K562 (cell line): Measurements from ENCODE around the gene SLC1A7. TPM values are rescaled to one million over a fixed set of nuclear protein-coding genes. Genes with fewer than 3 reads are reported as not detected.

Source experiments
- CEBPG ChIP-seq, 3 experiments: fragments of 200-800 bp in 1 of 3; sonication (Bioruptor generic) in 1 of 3; sonication (generic) in 1 of 3; formaldehyde crosslinking in 1 of 3; IDR thresholded peaks in 2 of 3; conservative IDR thresholded peaks in 1 of 3; 2 replicates each; pipeline versions ENCODE4 v1.6.1 to v1.8.0; 2016 to 2022; ENCODE audit warnings: missing compliant biosample characterization in 2 of 3, missing genetic modification characterization in 2 of 3, mild to moderate bottlenecking in 1 of 3, missing genetic modification reagents in 1 of 3
- EWSR1 ChIP-seq: fragments of 450-650 bp; IDR thresholded peaks from 2 replicates; pipeline ENCODE4 v1.6.1; 2018; ENCODE audit warnings: borderline replicate concordance, mild to moderate bottlenecking, low read depth, moderate library complexity; ENCODE audit not compliant: partially characterized antibody
- KAT2B ChIP-seq: IDR thresholded peaks from one replicate; pipeline ENCODE4 v1.6.1; 2012; ENCODE audit warnings: low read depth, mild to moderate bottlenecking, control low read depth, inconsistent platforms, low read length, moderate library complexity
- MEF2A ChIP-seq: IDR thresholded peaks from 2 replicates; pipeline ENCODE4 v1.6.1; 2011; ENCODE audit warnings: low read depth, mild to moderate bottlenecking, low read length, moderate library complexity; ENCODE audit not compliant: control insufficient read depth
- NCOA2 ChIP-seq, 2 experiments: fragments of 450-650 bp; IDR thresholded peaks; 2 replicates each; pipeline ENCODE4 v1.6.1; 2018; ENCODE audit warnings: mild to moderate bottlenecking in 2 of 2, moderate library complexity in 1 of 2; ENCODE audit not compliant: partially characterized antibody in 2 of 2
- SRSF7 ChIP-seq: fragments of 200-400 bp; formaldehyde crosslinking; optimal IDR thresholded peaks from 2 replicates; pipeline ENCODE3; 2017; ENCODE audit warnings: mild to moderate bottlenecking, low read depth, low read length
- STAT5B ChIP-seq: fragments of 250-450 bp; sonication (Bioruptor Pico); IDR thresholded peaks from 2 replicates; pipeline ENCODE4 v1.8.0; 2021; ENCODE audit warnings: mild to moderate bottlenecking, inconsistent platforms
- ZNF133 ChIP-seq: fragments of 250-450 bp; sonication (Bioruptor Pico); IDR thresholded peaks from 2 replicates; pipeline ENCODE4 v1.4.0; 2020; ENCODE audit warnings: mild to moderate bottlenecking
- ZNF316 ChIP-seq: fragments of 450-650 bp; IDR thresholded peaks from 2 replicates; pipeline ENCODE4 v1.6.1; 2016
- ZNF707 ChIP-seq: fragments of 250-450 bp; sonication (Bioruptor Pico); conservative IDR thresholded peaks from 2 replicates; pipeline ENCODE4 v1.8.0; 2022; ENCODE audit warnings: inconsistent platforms, mild to moderate bottlenecking, moderate library complexity
- polyA plus RNA-seq, 8 experiments: library from polyadenylated mRNA; depleted of rRNA in 4 of 8; stranded (reverse) in 5 of 8; unstranded in 3 of 8; fragments of >200 nt; fragmentation: Nextera tagmentation in 2 of 8; fragmentation: Illumina TruSeq in 1 of 8; extraction: Ambion mirVana in 2 of 8; extraction: Trizol in 1 of 8; gene quantifications; 2 replicates each; pipeline versions ENCODE4 v1.2.1 to v1.2.3, GENCODE V29; 2011 to 2014; ENCODE audit warnings: inconsistent platforms in 1 of 8, missing spikeins in 1 of 8
- total RNA-seq, 7 experiments: library from RNA; depleted of rRNA in 6 of 7; stranded (reverse); fragments of >200 nt in 6 of 7; fragmentation: Illumina TruSeq in 2 of 7; extraction: Trizol in 2 of 7; gene quantifications; 2 replicates each; pipeline versions ENCODE4 v1.2.1 to v1.2.3, GENCODE V29; 2011 to 2021; ENCODE audit warnings: low replicate concordance in 1 of 7
- TF ChIP-seq, protein P1 (sequence below): fragments of 200-400 bp; formaldehyde crosslinking; IDR thresholded peaks from 2 replicates; pipeline ENCODE4 v1.6.1; 2017; ENCODE audit warnings: mild to moderate bottlenecking, low read depth, low read length, moderate library complexity

Gene SLC1A7
- total and polyA plus RNA-seq, 9 of the 15 experiments (the other 6 are each of a cell fraction or from before 2014, with no cell fraction given) = 0.07 TPM; not detected in 8

GRCh38 chr1:53107570-53108322, 34.7 kb downstream of the SLC1A7 start (continued):
- TF ChIP-seq CEBPG (CRISPR knock-in tag; IDR thresholded peaks at IDR 0.05) (no peak), CEBPG (tag; conservative IDR thresholded peaks at IDR 0.05 in 1 of 2, IDR thresholded peaks at IDR 0.05 in 1 of 2) (no peak), STAT5B (CRISPR knock-in tag) (no peak), ZNF133 (CRISPR knock-in tag) (no peak), MEF2A (no peak), NCOA2 (IDR thresholded peaks at IDR 0.05; ENCODE audit: partially characterized antibody in 2 of 2) (no peak), KAT2B (no peak), EWSR1 (no peak), ZNF316 (0 out of 2 replicates have a peak, but pooled peaks have one; percentile 3), ZNF707 (CRISPR knock-in tag) (no peak), SRSF7 (no peak)
- TF ChIP-seq, protein P1, sequence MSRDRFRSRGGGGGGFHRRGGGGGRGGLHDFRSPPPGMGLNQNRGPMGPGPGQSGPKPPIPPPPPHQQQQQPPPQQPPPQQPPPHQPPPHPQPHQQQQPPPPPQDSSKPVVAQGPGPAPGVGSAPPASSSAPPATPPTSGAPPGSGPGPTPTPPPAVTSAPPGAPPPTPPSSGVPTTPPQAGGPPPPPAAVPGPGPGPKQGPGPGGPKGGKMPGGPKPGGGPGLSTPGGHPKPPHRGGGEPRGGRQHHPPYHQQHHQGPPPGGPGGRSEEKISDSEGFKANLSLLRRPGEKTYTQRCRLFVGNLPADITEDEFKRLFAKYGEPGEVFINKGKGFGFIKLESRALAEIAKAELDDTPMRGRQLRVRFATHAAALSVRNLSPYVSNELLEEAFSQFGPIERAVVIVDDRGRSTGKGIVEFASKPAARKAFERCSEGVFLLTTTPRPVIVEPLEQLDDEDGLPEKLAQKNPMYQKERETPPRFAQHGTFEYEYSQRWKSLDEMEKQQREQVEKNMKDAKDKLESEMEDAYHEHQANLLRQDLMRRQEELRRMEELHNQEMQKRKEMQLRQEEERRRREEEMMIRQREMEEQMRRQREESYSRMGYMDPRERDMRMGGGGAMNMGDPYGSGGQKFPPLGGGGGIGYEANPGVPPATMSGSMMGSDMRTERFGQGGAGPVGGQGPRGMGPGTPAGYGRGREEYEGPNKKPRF = no peak
